ENCODE data around the gene PRKCZ. TPM values are rescaled to one million over a fixed set of nuclear protein-coding genes. Genes with fewer than 3 reads are reported as not detected.

PRKCZ gene
- total and polyA plus RNA-seq, 2 donors (not counting 1 experiment from before 2014, with no cell fraction given) = 1.6 to 2.0 TPM

GRCh38 chr1:2055911-2056575 is 5.8 kb downstream of the PRKCZ start:
- no peaks in the 10 kb centered on the region for H3K79me2 ChIP-seq (ENCODE audit: control insufficient read depth, insufficient read depth, low read length)
- H4K20me1 ChIP-seq (ENCODE audit: control insufficient read depth, extremely low read depth, insufficient read depth, low read length) = no peaks in the 10 kb centered on the region
- TF ChIP-seq CTCF (conservative IDR thresholded peaks at IDR 0.05 in 1 of 2, IDR thresholded peaks at IDR 0.05 in 1 of 2; ENCODE audit: low read depth in 1 of 2, low read length in 2 of 2) = no peak
- TF ChIP-seq EZH2 (IDR thresholded peaks at IDR 0.05; ENCODE audit: low read length, missing control alignments) = no peak
- H3K4me1 ChIP-seq (ENCODE audit: control insufficient read depth, extremely low read depth, insufficient read depth, low read length) = no peaks in the 10 kb centered on the region
- H3K27me3 ChIP-seq (ENCODE audit: control insufficient read depth, insufficient read depth, low read length) = peaks cover 12% of the 10 kb centered on the region
- H3K9me3 ChIP-seq (ENCODE audit: control insufficient read depth, insufficient read depth, low read depth, low read length) = no peaks in the 10 kb centered on the region
- H3K4me3 ChIP-seq (replicated peaks in 1 of 4; ENCODE audit: control extremely low read depth in 1 of 4, insufficient read depth in 1 of 4, low read depth in 3 of 4, low read length in 4 of 4) = no peak overlapping the region
- no peak for DNase-seq (ENCODE audit: low read depth in 2 of 2)
- H3K4me2 ChIP-seq (ENCODE audit: extremely low read depth, insufficient read depth, low read length) = no peak overlapping the region
- H3K36me3 ChIP-seq (ENCODE audit: control insufficient read depth, insufficient read depth, low read length) = no peaks in the 10 kb centered on the region
- no peak overlapping the region for H3K9ac ChIP-seq (ENCODE audit: insufficient read depth, low read length)
- no peak overlapping the region for H3K27ac ChIP-seq (ENCODE audit: insufficient read depth, low read length)
- H2AFZ ChIP-seq (ENCODE audit: low read length) = no peak overlapping the region

- H3K36me3 ChIP-seq (ENCODE audit: control insufficient read depth, insufficient read depth, low read length) = no peaks in the 10 kb centered on the region
- no peaks in the 10 kb centered on the region for H3K4me1 ChIP-seq (ENCODE audit: control insufficient read depth, extremely low read depth, insufficient read depth, low read length)
- H3K9me3 ChIP-seq (ENCODE audit: control insufficient read depth, insufficient read depth, low read depth, low read length) = no peaks in the 10 kb centered on the region
- peaks cover 4% of the 10 kb centered on the region for H3K27me3 ChIP-seq (ENCODE audit: control insufficient read depth, insufficient read depth, low read length)
- no peak overlapping the region for H3K27ac ChIP-seq (ENCODE audit: insufficient read depth, low read length)
- H3K4me3 ChIP-seq (replicated peaks in 1 of 4; ENCODE audit: control extremely low read depth in 1 of 4, insufficient read depth in 1 of 4, low read depth in 3 of 4, low read length in 4 of 4) = no peak overlapping the region
- TF ChIP-seq CTCF (conservative IDR thresholded peaks at IDR 0.05 in 1 of 2, IDR thresholded peaks at IDR 0.05 in 1 of 2; ENCODE audit: low read depth in 1 of 2, low read length in 2 of 2) = no peak
- no peak for TF ChIP-seq EZH2 (IDR thresholded peaks at IDR 0.05; ENCODE audit: low read length, missing control alignments)
- H3K4me2 ChIP-seq (ENCODE audit: extremely low read depth, insufficient read depth, low read length) = no peak overlapping the region
- H3K79me2 ChIP-seq (ENCODE audit: control insufficient read depth, insufficient read depth, low read length) = no peaks in the 10 kb centered on the region
- H3K9ac ChIP-seq (ENCODE audit: insufficient read depth, low read length) = no peak overlapping the region
- no peak overlapping the region for H2AFZ ChIP-seq (ENCODE audit: low read length)
- DNase-seq (ENCODE audit: low read depth in 2 of 2) = no peak
- no peaks in the 10 kb centered on the region for H4K20me1 ChIP-seq (ENCODE audit: control insufficient read depth, extremely low read depth, insufficient read depth, low read length)
These were observed 6.9 kb downstream of the PRKCZ start for GRCh38 chr1:2056955-2057590.

- H3K4me1 ChIP-seq (ENCODE audit: control insufficient read depth, extremely low read depth, insufficient read depth, low read length) = no peaks in the 10 kb centered on the region
- no peak overlapping the region for H3K4me2 ChIP-seq (ENCODE audit: extremely low read depth, insufficient read depth, low read length)
- H2AFZ ChIP-seq (ENCODE audit: low read length) = no peak overlapping the region
- no peak overlapping the region for H3K27ac ChIP-seq (ENCODE audit: insufficient read depth, low read length)
- no peak for DNase-seq (ENCODE audit: low read depth in 2 of 2)
- H4K20me1 ChIP-seq (ENCODE audit: control insufficient read depth, extremely low read depth, insufficient read depth, low read length) = no peaks in the 10 kb centered on the region
- H3K36me3 ChIP-seq (ENCODE audit: control insufficient read depth, insufficient read depth, low read length) = no peaks in the 10 kb centered on the region
- H3K27me3 ChIP-seq (ENCODE audit: control insufficient read depth, insufficient read depth, low read length) = no peaks in the 10 kb centered on the region
- H3K9ac ChIP-seq (ENCODE audit: insufficient read depth, low read length) = no peak overlapping the region
- no peak for TF ChIP-seq EZH2 (IDR thresholded peaks at IDR 0.05; ENCODE audit: low read length, missing control alignments)
- no peak for TF ChIP-seq CTCF (conservative IDR thresholded peaks at IDR 0.05 in 1 of 2, IDR thresholded peaks at IDR 0.05 in 1 of 2; ENCODE audit: low read depth in 1 of 2, low read length in 2 of 2)
- H3K79me2 ChIP-seq (ENCODE audit: control insufficient read depth, insufficient read depth, low read length) = no peaks in the 10 kb centered on the region
- H3K9me3 ChIP-seq (ENCODE audit: control insufficient read depth, insufficient read depth, low read depth, low read length) = no peaks in the 10 kb centered on the region
- H3K4me3 ChIP-seq (replicated peaks in 1 of 4; ENCODE audit: control extremely low read depth in 1 of 4, insufficient read depth in 1 of 4, low read depth in 3 of 4, low read length in 4 of 4) = no peak overlapping the region
These were observed 9.2 kb downstream of the PRKCZ start for GRCh38 chr1:2059290-2059953.
